Activated naive CD4-positive, alpha-beta T cell treated with anti-CD3 and anti-CD28 coated beads, Interleukin-2, amount 50 U/mL, for 72 hours (primary cell): Measurements from ENCODE around the gene BST2. TPM values are rescaled to one million over a fixed set of nuclear protein-coding genes. Genes with fewer than 3 reads are reported as not detected.

Experiments
- ATAC-seq, 2 donors: fragments of 150-1000 bp; cut with Tn5 transposase; 2 replicates each; pipeline ENCODE4 v1.10.0; 2021; ENCODE audit warnings: mild to moderate bottlenecking in 2 of 2, moderate library complexity in 2 of 2
- DNase-seq, 2 donors: peaks; one replicate each; pipeline ENCODE4 v3.0.0; 2021 to 2022; ENCODE audit warnings: low spot score in 2 of 2
- H3K27ac Mint-ChIP-seq, 2 donors: one replicate each; pipeline ENCODE4 v1.8.0; 2022; ENCODE audit warnings: mild to moderate bottlenecking in 2 of 2, mixed read lengths in 2 of 2
- H3K36me3 Mint-ChIP-seq, 2 donors: one replicate each; pipeline ENCODE4 v1.8.0; 2022; ENCODE audit warnings: mixed read lengths in 2 of 2
- H3K9me3 Mint-ChIP-seq, 2 donors: one replicate each; pipeline ENCODE4 v1.8.0; 2022; ENCODE audit warnings: mixed read lengths in 2 of 2
- total RNA-seq, 2 donors: library from RNA; stranded (reverse); gene quantifications; one replicate each; pipeline ENCODE4 v1.2.3, GENCODE V29; 2022

The BST2 gene
- total RNA-seq, 2 donors from 2014 or later: 77.4 to 126 TPM

DNA sequence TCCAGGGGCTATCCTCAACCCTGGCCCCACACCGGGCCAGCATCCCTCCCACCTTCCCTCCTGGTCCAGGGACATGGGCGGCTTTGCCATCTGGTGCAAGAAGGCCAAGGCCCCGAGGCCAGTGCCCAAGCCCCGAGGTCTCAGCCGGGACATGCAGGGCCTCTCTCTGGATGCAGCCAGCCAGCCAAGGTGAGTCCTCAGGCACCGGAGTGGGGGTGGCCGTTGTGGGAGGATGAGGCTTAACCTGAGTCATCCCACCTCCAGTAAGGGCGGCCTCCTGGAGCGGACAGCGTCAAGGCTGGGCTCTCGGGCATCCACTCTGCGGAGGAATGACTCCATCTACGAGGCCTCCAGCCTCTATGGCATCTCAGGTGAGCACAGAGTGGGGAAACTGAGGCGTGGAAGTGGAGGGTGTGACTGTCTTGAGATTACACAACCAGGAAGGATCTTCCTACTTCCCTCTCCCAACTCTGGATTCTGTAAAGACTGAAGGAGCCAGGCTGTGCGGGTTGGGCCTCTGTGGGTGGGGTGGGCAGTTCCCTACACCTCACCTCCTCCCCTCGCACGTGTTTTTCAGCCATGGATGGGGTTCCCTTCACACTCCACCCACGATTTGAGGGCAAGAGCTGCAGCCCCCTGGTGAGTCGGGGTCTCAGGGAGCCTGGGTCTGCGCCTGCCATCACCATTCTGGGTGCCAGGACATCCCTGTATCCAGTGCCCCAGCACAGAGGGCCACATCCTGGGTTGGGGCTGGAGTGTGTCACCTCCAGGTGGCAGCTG, 18.2 kb upstream of the BST2 start:
- peaks cover 6 to 7% of the 10 kb centered on the region in 2 donors for H3K36me3 Mint-ChIP-seq
- no peak overlapping the region for H3K27ac Mint-ChIP-seq
- ATAC-seq: no peak
- no peaks in the 10 kb centered on the region for H3K9me3 Mint-ChIP-seq
- no peak for DNase-seq

DNA sequence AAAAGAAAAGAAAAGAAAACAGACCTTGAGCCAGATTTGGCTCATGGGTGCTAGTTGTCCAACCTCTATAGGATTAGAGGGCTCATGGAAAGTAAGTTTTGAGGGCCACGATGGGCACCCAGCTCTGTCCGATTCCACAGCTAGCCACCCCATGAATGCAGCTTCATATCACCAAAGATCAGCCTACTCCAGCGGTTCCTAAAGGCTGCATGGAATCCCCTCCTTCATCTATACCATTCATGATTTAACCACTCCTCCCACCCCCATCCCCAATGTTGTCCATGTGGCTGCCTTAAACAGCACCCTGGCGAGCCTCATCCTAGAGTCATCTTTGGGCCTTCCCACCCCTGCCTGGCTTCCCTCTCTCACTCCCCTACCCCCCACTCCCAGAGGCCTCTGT, 16.5 kb upstream of the BST2 start:
- no peaks in the 10 kb centered on the region for H3K9me3 Mint-ChIP-seq
- H3K27ac Mint-ChIP-seq: no peak overlapping the region
- H3K36me3 Mint-ChIP-seq: peaks cover 6 to 7% of the 10 kb centered on the region in 2 donors
- no peak for DNase-seq
- ATAC-seq: no peak

- ATAC-seq (peak; percentile 22 to 53), DNase-seq (peak; percentile 31 to 60)
- H3K9me3 Mint-ChIP-seq: no peaks in the 10 kb centered on the region
- H3K27ac Mint-ChIP-seq: peak overlapping the region in 1 of 2 donors; percentile 92
- peaks cover 6 to 7% of the 10 kb centered on the region in 2 donors for H3K36me3 Mint-ChIP-seq
Observed at GRCh38 chr19:17420475-17420924, 15.1 kb upstream of the BST2 start.

- DNase-seq: peak; percentile 91 to 97
- ATAC-seq: peak; percentile 94 to 97
- peak within 1 kb of the TSS; percentile 90 to 92 for H3K27ac Mint-ChIP-seq
- peaks cover 6 to 7% of the 10 kb centered on the region in 2 donors for H3K36me3 Mint-ChIP-seq
- H3K9me3 Mint-ChIP-seq: no peaks in the 10 kb centered on the region
Observed at GRCh38 chr19:17419621-17420474, 14.4 kb upstream of the BST2 start, which contains the start of gene MVB12A. Gene MVB12A (plus strand): TSS chr19:17420047. CDS start chr19:17420136, 89 bp downstream.

- H3K36me3 Mint-ChIP-seq: peaks cover 6 to 7% of the 10 kb centered on the region in 2 donors
- ATAC-seq (no peak), DNase-seq (no peak)
- H3K27ac Mint-ChIP-seq: peak overlapping the region; percentile 90 to 92
- H3K9me3 Mint-ChIP-seq: no peaks in the 10 kb centered on the region
Observed at GRCh38 chr19:17419154-17419620, 13.8 kb upstream of the BST2 start.

DNA sequence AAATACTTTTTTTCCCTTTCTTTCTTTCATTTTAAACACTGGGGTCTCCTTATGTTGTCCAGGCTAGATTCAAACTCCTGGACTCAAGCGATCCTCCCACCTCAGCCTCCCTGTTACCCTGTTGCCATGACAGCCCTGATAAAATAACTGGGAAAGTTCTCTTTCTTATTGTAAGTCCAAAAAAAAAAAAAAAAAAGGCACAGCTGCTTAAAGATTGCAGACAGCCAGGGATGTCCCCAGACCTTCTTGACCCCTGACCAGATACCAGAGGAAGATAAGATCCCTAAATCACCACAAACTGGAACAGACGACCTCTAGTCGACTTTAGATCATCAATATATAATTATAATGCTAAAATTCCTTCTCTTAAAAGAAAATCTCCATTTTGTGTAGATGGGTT, 13.3 kb upstream of the BST2 start:
- Mint-ChIP-seq H3K9me3 (no peaks in the 10 kb centered on the region), H3K36me3 (peaks cover 6 to 7% of the 10 kb centered on the region in 2 donors), H3K27ac (peak overlapping the region; percentile 90 to 92)
- ATAC-seq (no peak), DNase-seq (no peak)

GRCh38 chr19:17415121-17415520, 9.7 kb upstream of the BST2 start:
- no peak overlapping the region for H3K27ac Mint-ChIP-seq
- no peaks in the 10 kb centered on the region for H3K9me3 Mint-ChIP-seq
- ATAC-seq (no peak), DNase-seq (no peak)
- peaks cover 0 to 7% of the 10 kb centered on the region in 2 donors for H3K36me3 Mint-ChIP-seq

DNA sequence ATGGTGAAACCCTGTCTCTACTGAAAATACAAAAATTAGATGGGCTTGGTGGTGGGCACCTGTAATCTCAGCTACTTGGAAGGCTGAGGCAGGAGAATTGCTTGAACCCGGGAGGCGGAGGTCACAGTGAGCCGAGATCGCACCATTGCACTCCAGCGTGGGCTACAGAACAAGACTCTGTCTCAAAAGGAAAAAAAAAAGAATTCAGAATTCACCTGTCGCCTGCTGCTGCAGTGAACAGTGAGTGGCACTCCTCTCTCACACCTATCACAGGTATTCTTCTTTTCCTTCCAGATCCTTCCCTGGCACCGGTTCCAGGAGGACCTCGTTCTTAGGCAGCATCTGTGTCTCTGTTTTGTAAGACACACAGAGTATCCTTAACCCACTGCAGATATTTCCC, 8.7 kb upstream of the BST2 start:
- no peak overlapping the region for H3K27ac Mint-ChIP-seq
- DNase-seq (no peak), ATAC-seq (no peak)
- H3K36me3 Mint-ChIP-seq: peaks cover 0 to under 1% of the 10 kb centered on the region in 2 donors
- no peaks in the 10 kb centered on the region for H3K9me3 Mint-ChIP-seq

DNA sequence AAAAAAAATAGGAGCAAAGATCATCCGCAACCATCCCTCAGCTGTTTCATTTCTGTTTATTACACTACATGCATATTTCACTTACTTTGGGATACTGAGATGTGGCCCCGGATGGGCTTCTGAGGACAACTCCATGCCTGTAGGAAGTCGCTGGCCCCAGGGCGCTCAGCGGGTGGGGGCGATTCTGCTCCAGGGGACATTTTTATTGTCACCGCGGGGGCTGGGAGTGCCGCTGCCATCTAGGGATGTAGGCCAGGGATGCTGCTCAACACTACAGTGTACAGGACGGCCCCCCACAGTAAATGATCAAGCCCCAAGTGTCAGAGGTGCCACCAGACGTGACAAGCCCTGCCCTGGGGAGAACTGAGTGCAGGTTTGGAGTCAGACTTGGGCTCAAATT, 6.4 kb upstream of the BST2 start:
- no peak overlapping the region for H3K27ac Mint-ChIP-seq
- no peak for DNase-seq
- ATAC-seq: no peak
- peaks cover 0 to 7% of the 10 kb centered on the region in 2 donors for H3K36me3 Mint-ChIP-seq
- H3K9me3 Mint-ChIP-seq: no peaks in the 10 kb centered on the region

GRCh38 chr19:17409990-17410389, 4.6 kb upstream of the BST2 start:
- no peak for DNase-seq
- ATAC-seq: no peak
- Mint-ChIP-seq H3K36me3 (peaks cover 11 to 23% of the 10 kb centered on the region in 2 donors), H3K27ac (no peak overlapping the region), H3K9me3 (no peaks in the 10 kb centered on the region)

- Mint-ChIP-seq H3K9me3 (no peaks in the 10 kb centered on the region), H3K36me3 (peaks cover 16 to 29% of the 10 kb centered on the region in 2 donors), H3K27ac (peak overlapping the region; percentile 97)
- no peak for ATAC-seq
- no peak for DNase-seq
Observed at GRCh38 chr19:17406887-17407196, 1.4 kb upstream of the BST2 start.

DNA sequence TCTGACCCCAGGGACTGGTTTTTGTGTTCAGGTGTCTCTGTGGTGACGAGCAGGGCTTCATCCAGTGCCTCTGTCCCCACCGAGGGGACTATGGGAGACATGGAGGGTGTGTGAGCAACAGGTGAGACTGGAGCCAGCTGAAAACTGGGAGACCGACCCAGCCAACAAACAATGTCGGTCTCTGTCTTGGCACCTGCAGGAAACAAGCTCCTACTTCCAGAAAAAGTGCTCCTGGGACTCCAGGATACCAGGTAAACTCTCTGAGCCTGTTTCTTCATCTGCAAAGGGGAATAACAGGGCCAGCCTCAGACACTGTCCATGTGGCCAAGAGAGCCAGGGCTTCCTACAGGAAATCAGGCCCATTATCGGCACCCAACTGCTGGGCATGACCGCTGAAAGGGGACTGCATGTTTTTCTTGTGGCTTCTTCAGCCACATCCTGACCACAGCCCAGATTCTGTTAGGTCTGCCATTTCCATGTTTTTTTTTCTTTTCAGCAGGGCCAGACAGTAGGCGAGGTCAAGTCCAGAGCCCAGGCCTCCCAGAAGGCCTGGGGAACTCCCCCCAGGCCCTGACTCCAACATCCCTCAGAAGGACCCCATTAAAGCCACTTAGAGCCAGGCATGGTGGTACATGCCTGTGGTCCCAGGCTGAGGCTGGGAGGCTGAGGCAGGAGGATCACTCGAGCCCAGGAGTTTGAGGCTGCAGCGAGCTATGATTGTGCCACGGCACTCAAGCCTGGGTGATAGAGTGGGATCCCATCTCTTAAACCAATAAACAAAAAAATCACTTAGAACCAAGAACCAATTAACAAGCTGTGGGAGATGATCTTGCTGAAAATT, 836 bp upstream of the BST2 start:
- DNase-seq (peak; percentile 32 to 83), ATAC-seq (peak; percentile 52 to 69)
- H3K36me3 Mint-ChIP-seq: peaks cover 16 to 35% of the 10 kb centered on the region in 2 donors
- peak overlapping the region; percentile 97 for H3K27ac Mint-ChIP-seq
- H3K9me3 Mint-ChIP-seq: no peaks in the 10 kb centered on the region

DNA sequence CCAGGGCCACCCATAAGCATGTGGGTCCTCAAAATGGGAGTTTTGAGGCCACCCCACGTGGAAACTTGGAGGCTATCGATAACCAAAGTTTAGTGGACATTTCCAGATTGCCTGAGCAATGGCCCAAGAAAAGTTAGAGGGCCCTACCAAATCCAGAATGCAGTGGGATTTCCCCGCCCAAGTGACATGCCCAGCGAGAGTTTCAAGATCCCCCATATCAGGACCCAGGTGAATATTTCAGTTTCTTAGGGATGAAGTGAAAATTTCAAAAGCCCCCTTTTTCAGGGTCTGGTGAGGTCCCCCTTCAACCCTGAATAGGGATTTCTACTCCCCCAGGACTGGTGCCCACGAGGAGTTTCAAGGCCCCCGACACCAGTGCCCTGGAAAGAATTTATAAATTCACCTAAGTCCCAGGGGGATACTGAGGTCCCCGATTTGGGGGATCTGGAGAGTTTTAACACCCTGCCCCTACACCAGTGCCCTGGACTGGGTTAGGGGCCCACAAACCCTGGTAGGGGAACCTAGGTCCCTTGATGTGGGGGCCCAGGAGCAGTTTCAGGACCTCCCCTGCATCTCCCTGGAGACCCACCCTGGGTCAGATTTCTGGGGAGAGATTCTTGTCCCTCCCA, 695 bp downstream of the BST2 start:
- ATAC-seq (peak in 1 of 2 donors; percentile 0), DNase-seq (no peak)
- Mint-ChIP-seq H3K9me3 (no peaks in the 10 kb centered on the region), H3K27ac (peak overlapping the region; percentile 97), H3K36me3 (peaks cover 16 to 36% of the 10 kb centered on the region in 2 donors)

DNA sequence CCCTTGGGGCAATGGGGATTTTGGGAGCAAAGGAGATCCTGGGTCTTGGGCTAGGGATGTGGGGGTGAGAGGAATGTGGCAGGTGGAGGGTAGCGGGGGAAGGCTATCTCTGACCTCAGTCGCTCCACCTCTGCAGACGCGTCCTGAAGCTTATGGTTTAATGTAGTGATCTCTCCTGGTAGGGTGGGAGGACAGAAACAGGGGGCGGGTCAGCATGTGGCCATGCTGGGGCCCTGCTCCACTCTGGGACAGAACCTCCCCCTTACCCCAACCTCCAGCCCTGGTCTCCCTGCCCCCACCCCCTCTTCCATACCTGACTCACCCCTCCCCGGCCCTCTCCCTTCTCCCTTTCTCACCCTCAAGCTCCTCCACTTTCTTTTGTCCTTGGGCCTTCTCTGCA, 1.4 kb downstream of the BST2 start:
- no peak for DNase-seq
- peaks cover 16 to 36% of the 10 kb centered on the region in 2 donors for H3K36me3 Mint-ChIP-seq

DNA sequence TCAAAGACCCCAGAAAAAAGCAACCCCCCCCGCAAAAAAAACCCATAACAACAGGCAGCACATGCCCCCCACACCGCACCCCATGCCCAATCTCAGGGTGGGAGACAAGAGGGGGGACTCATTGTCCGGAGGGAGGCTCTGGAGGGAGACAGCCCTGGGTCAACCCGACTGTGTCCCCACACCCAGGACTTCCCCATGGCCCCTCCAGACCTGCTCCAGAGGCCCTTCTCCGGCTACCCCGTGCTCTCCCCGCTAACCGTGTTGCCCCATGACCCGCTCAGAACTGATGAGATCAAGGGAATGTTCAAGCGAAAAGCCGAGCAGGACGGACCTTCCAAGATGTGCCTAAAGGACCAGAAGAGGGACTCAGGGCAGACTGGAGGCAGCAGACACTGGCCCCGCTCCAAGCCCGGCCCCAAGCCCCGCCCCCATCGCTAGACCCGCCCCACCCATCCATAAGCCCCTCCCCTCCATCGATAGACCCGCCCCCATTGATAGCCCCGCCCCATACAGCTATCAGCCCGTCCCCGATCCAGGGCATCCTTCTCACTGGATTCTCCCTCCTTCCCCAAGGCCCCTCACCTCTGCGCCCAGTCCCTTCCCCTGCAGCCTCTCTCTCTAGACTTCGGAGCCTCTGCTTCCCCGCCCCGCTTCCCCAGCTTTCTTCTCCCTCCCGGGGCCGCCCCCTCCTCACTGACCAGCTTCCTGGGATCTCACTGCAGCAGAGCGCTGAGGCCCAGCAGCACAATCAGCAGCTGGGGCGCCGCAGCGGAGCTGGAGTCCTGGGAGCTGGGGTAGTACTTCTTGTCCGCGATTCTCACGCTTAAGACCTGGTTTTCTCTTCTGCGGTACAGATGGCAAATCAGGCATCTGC, 2.2 kb downstream of the BST2 start:
- DNase-seq: peak in 1 of 2 donors; percentile 50
- peak in 1 of 2 donors; percentile 48 for ATAC-seq
- no peaks in the 10 kb centered on the region for H3K9me3 Mint-ChIP-seq
- H3K27ac Mint-ChIP-seq: no peak overlapping the region
- H3K36me3 Mint-ChIP-seq: peaks cover 16 to 36% of the 10 kb centered on the region in 2 donors

More for the DNA sequence above, 1.4 kb downstream of the BST2 start:
- no peaks in the 10 kb centered on the region for H3K9me3 Mint-ChIP-seq
- H3K27ac Mint-ChIP-seq: peak overlapping the region; percentile 10 to 97
- no peak for ATAC-seq
